ENCODE data around the gene LRBA.

- TF ChIP-seq CTCF (IDR thresholded peaks at IDR 0.05 in 2 of 3, conservative IDR thresholded peaks at IDR 0.05 in 1 of 3; ENCODE audit: insufficient read depth in 2 of 3, low read depth in 1 of 3, low read length in 3 of 3) (no peak), ATF7 (IDR thresholded peaks at IDR 0.05) (no peak), RFX5 (IDR thresholded peaks at IDR 0.05; ENCODE audit: low read depth, low read length) (no peak), POLR3G (IDR thresholded peaks at IDR 0.05; ENCODE audit: extremely low read depth, insufficient read length, insufficient replicate concordance) (no peak), CEBPZ (IDR thresholded peaks at IDR 0.05; ENCODE audit: borderline replicate concordance, low read depth, low read length) (no peak), NELFE (IDR thresholded peaks at IDR 0.05; ENCODE audit: insufficient read depth, insufficient read length) (no peak), POLR2AphosphoS5 (IDR thresholded peaks at IDR 0.05; ENCODE audit: control insufficient read depth, insufficient read depth, low read depth, low read length) (no peak)
These were observed 6.7 kb upstream of the LRBA start for GRCh38 chr4:151021637-151022334.

Data from K562 (cell line).